ENCODE measurements around the gene NLRP13.

DNA sequence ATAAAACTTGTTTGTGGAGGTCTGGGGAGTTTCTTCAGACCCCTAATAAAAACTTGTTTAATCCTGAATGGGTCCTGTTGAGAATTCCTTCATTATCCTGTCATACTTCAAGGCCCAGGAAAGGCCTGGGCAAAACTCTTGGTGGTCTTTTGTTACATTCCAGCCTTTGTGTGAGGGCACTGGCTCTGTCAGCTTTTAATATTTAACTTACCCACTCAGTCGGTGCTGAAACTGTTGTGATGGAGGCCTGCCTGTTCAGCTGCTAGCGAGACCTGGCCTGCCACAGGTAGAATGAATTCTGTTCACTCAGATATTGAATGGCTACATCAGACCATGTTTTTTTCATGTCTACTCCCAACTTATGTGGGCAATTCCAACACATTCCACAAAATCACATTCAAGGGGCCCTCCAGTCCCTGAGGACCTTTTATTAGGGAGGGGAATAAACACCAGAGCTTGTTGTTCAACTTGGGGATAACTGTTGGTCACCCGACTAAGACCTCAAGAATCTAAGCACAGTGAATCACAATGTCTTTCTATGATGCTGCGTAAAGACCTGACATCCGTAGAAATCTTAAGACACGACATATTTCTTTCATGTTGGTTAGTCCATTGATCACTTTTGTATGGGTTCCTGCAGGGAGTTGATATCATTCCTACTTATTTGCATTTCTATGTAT lies 28.0 kb upstream of the NLRP13 start:
- TF ChIP-seq POLR2A (IDR thresholded peaks at IDR 0.05; ENCODE audit: low read depth, low read length) (no peak), SPI1 (IDR thresholded peaks at IDR 0.05; ENCODE audit: low read depth, low read length) (no peak)
